Gastrocnemius medialis (tissue), 4 donors: ENCODE data around the gene MMP24OS.

Source experiments
- CTCF ChIP-seq, 5 experiments: fragments of 450-650 bp in 3 of 5; fragments of 200-600 bp in 2 of 5; sonication (generic) in 2 of 5; IDR thresholded peaks in 4 of 5; conservative IDR thresholded peaks in 1 of 5; 1 replicate in 4 of 5; 2 replicates in 1 of 5; pipeline ENCODE4 v1.5.1; 2016 to 2019; ENCODE audit warnings: antibody characterized with exemption in 5 of 5, mild to moderate bottlenecking in 3 of 5, moderate library complexity in 3 of 5
- POLR2A ChIP-seq, 2 donors: fragments of 450-650 bp; IDR thresholded peaks; one replicate each; pipeline ENCODE4 v1.6.1; 2017; ENCODE audit warnings: antibody characterized with exemption in 2 of 2, mild to moderate bottlenecking in 2 of 2, moderate library complexity in 2 of 2

GRCh38 chr20:35246723-35247122 is 31.2 kb downstream of the MMP24OS start:
- no peak for TF ChIP-seq CTCF (IDR thresholded peaks at IDR 0.05 in 4 of 5, conservative IDR thresholded peaks at IDR 0.05 in 1 of 5)
- no peak for TF ChIP-seq POLR2A (IDR thresholded peaks at IDR 0.05)
